Endothelial cell (in vitro differentiated cells): Measurements from ENCODE around the gene CCDC27. TPM values are rescaled to one million over a fixed set of nuclear protein-coding genes. Genes with fewer than 3 reads are reported as not detected.

Experiments used
- DNase-seq: peaks from one replicate; pipeline ENCODE4 v3.0.0; 2021; ENCODE audit warnings: low spot score
- H3K27ac Mint-ChIP-seq: one replicate; pipeline ENCODE4 v1.8.0; 2021; ENCODE audit warnings: mixed read lengths, inconsistent platforms; ENCODE audit not compliant: unreplicated experiment
- H3K27me3 Mint-ChIP-seq: one replicate; pipeline ENCODE4 v1.8.0; 2021; ENCODE audit warnings: mild to moderate bottlenecking, moderate library complexity, mixed read lengths, inconsistent platforms; ENCODE audit not compliant: unreplicated experiment
- H3K36me3 Mint-ChIP-seq: one replicate; pipeline ENCODE4 v1.8.0; 2021; ENCODE audit warnings: mild to moderate bottlenecking, low read depth, mixed read lengths, inconsistent platforms; ENCODE audit not compliant: unreplicated experiment
- H3K4me1 Mint-ChIP-seq: one replicate; pipeline ENCODE4 v1.8.0; 2021; ENCODE audit warnings: mild to moderate bottlenecking, mixed read lengths, inconsistent platforms; ENCODE audit not compliant: unreplicated experiment
- H3K4me3 Mint-ChIP-seq: one replicate; pipeline ENCODE4 v1.8.0; 2021; ENCODE audit warnings: mild to moderate bottlenecking, mixed read lengths, inconsistent platforms; ENCODE audit not compliant: unreplicated experiment
- H3K9me3 Mint-ChIP-seq: one replicate; pipeline ENCODE4 v1.8.0; 2021; ENCODE audit warnings: mixed read lengths, inconsistent platforms; ENCODE audit not compliant: unreplicated experiment
- total RNA-seq: library from RNA; stranded (reverse); fragmentation: NEBNext Ultra II Directional; extraction: Animal tissue kit (Norgen Biotek cat#: 25700); gene quantifications from one replicate; pipeline ENCODE4 v1.2.1, GENCODE V29; 2021; ENCODE audit not compliant: unreplicated experiment
- TF ChIP-seq, protein P1 (sequence below): fragments of 200-600 bp; sonication (generic); IDR thresholded peaks from one replicate; pipeline ENCODE4 v1.5.0; 2021; ENCODE audit warnings: antibody characterized with exemption; ENCODE audit not compliant: unreplicated experiment

Gene CCDC27
- total RNA-seq, 1 donor from 2014 or later = not detected

DNA sequence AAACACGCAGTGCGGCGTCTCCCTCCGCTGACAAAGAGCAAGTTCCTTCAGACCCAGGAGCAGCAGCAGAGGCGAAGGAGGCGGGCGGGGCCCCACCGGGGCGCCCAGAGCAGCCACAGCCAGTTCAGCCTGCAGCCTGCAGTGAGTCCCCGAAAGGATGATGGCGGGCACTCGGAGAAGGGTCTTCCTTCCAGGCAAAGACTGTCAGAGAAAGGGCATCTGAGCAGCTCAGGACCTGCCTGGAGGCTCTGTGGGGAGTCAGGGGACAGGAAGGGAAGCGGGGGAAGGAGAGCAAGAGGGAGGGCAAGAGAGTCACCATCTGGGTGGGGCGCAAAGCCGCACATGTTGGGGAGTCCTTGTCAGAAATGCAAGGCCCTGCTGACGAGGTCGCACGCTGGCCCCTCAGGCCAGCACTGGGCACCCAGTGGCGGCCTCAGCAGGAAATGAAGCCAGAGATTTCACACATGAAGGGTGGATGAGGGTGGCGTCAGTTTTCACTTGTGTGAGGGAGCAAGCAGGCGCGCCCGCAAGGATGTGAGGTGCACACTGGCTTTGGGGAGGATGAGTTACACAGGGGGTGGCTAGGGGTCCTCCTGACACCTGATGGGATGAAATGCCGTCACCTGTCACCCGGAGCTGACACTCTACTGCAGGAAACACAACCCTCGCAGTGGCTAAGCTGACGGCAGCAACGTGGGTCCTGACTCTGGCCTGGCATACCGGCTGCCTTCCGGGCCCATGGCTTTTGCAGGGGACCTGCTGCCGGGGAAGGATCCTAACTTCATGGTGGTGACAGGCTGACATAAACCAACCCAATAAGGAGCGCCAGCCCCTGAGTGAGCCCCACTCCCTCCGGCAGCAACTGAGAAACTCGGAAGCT, 37.4 kb downstream of the CCDC27 start:
- H3K27me3 Mint-ChIP-seq = peaks cover 9% of the 10 kb centered on the region
- H3K4me3 Mint-ChIP-seq = no peak overlapping the region
- no peak for DNase-seq
- peaks cover 5% of the 10 kb centered on the region for H3K4me1 Mint-ChIP-seq
- no peaks in the 10 kb centered on the region for H3K9me3 Mint-ChIP-seq
- H3K36me3 Mint-ChIP-seq = peaks cover 19% of the 10 kb centered on the region
- TF ChIP-seq, protein P1, sequence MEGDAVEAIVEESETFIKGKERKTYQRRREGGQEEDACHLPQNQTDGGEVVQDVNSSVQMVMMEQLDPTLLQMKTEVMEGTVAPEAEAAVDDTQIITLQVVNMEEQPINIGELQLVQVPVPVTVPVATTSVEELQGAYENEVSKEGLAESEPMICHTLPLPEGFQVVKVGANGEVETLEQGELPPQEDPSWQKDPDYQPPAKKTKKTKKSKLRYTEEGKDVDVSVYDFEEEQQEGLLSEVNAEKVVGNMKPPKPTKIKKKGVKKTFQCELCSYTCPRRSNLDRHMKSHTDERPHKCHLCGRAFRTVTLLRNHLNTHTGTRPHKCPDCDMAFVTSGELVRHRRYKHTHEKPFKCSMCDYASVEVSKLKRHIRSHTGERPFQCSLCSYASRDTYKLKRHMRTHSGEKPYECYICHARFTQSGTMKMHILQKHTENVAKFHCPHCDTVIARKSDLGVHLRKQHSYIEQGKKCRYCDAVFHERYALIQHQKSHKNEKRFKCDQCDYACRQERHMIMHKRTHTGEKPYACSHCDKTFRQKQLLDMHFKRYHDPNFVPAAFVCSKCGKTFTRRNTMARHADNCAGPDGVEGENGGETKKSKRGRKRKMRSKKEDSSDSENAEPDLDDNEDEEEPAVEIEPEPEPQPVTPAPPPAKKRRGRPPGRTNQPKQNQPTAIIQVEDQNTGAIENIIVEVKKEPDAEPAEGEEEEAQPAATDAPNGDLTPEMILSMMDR = no peak
- no peak overlapping the region for H3K27ac Mint-ChIP-seq

DNA sequence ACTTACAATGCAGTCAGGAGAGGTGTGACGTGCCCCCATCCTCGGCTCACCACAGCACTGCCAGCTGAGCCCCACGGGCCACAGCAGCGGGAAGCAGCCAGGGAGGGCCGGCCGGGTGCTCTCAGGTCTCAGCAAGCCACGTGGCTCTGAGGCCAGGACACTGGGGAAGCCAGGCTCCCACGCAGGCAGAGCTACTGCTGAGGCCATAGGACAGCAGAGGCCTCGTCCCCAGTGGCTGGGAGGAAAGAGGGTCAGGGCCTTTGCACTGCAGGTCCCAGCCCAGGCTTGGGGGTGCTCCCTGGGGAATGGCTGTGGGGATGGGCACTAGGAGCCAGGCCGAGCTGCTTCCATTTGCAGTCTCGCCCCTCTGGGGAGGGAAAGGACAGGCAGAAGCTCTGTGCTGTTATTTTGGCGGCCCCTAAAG, 38.3 kb downstream of the CCDC27 start:
- Mint-ChIP-seq H3K27me3 (peaks cover 9% of the 10 kb centered on the region), H3K36me3 (peaks cover 14% of the 10 kb centered on the region), H3K4me1 (peaks cover 11% of the 10 kb centered on the region), H3K9me3 (no peaks in the 10 kb centered on the region), H3K4me3 (no peak overlapping the region), H3K27ac (no peak overlapping the region)
- DNase-seq = no peak
- TF ChIP-seq, protein P1 = no peak

DNA sequence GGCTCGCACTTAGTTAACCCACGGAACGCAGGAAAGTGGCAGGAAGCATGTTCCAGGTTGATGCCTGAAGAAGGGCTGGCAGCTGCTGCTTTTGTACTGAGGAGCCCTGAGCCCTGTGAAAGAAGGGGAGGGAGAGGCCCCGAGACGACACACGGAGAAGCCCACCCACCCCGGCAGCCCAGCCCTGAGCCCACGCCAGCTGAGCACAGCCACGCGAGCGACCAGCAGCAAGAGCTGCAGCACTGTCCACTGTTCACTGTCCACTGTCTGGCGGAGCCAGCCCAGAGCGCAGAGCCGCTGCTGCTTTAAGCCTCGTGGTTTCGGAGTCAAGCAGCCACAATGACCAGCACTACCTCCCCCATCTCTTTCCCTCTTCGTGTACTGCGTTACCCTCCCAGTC, 38.7 kb downstream of the CCDC27 start:
- no peak for DNase-seq
- Mint-ChIP-seq H3K9me3 (no peaks in the 10 kb centered on the region), H3K27ac (no peak overlapping the region), H3K36me3 (peaks cover 13% of the 10 kb centered on the region), H3K4me3 (no peak overlapping the region), H3K27me3 (peaks cover 9% of the 10 kb centered on the region), H3K4me1 (peaks cover 12% of the 10 kb centered on the region)
- TF ChIP-seq, protein P1 = no peak

DNA sequence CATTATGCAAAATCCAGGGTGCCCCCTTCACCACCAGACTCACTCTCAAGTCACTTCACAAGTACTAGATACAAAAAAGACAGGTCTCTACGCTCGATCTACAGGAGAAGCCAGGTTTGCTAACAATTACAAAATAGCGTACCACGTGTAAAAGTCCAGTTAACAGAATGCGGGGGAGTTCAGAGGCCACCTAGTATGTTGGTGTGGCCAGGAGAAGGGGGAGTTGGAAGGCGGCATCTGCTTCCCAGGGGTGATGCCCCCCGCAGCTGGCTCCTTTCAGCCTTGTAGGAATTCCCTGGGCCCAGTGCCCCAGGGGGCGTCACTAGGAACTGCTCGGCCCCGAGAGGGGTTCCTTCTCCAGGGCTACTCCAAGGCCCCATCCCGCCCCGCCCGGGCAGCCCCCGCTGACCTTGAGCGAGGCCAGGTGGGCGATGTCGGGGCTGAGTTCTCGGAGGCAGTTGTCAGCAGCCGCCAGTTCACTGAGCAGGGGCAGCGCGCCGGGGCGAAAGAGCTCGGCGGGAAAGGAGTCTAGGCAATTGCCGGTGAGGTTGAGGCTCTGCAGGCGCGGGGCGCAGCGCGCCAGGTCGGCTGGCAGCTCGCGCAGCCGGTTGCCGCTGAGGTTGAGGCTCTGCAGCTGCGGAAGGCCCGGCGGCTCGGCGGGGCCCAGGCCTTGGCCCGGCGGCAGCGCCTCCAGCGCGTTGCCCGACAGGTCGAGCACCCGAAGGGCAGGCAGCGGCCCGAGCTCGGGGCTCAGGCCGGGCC, 43.4 kb downstream of the CCDC27 start:
- Mint-ChIP-seq H3K27me3 (peaks cover 14% of the 10 kb centered on the region), H3K9me3 (no peaks in the 10 kb centered on the region), H3K27ac (peak overlapping the region; percentile 18), H3K4me1 (peaks cover 17% of the 10 kb centered on the region), H3K4me3 (peak overlapping the region; percentile 91), H3K36me3 (peaks cover 7% of the 10 kb centered on the region)
- TF ChIP-seq, protein P1 = no peak
- no peak for DNase-seq
